A673 (cell line): ENCODE data around the gene RPL36A. TPM values are rescaled to one million over a fixed set of nuclear protein-coding genes. Genes with fewer than 3 reads are reported as not detected.

Experiments
- BruUV-seq: library from RNA; stranded (reverse); fragments of 400-500 nt; replicated peaks from 2 replicates; lab custom pipeline; 2021; lab: Mats Ljungman, UMichigan
- CTCF ChIA-PET: fragments of 300-600 bp; sonication (Branson Sonifier 250); formaldehyde crosslinking; loops from one replicate; lab custom pipeline; 2022; ENCODE audit warnings: antibody characterized with exemption; lab: Charles Lee
- POLR2A ChIA-PET: fragments of 300-600 bp; sonication (Branson Sonifier 250); formaldehyde crosslinking; loops from one replicate; lab custom pipeline; 2022; ENCODE audit warnings: antibody characterized with exemption; ENCODE audit not compliant: low non-redundant PET; lab: Charles Lee
- DNase-seq: peaks from one replicate; pipeline ENCODE4 v3.0.0-alpha.2; 2015; ENCODE audit warnings: low spot score
- H3K27ac ChIP-seq: fragments of 200-600 bp; sonication (generic); 2 replicates; pipeline ENCODE4 v1.5.1; 2016; ENCODE audit warnings: mixed run types, low read depth, mild to moderate bottlenecking, mixed read lengths, antibody characterized with exemption, low read length; ENCODE audit not compliant: poor library complexity, severe bottlenecking
- H3K27me3 ChIP-seq: fragments of 200-600 bp; sonication (generic); replicated peaks from 2 replicates; pipeline ENCODE4 v1.6.1; 2017; ENCODE audit warnings: mixed run types, low read depth, mild to moderate bottlenecking, mixed read lengths, antibody characterized with exemption, low read length; ENCODE audit not compliant: insufficient read depth, poor library complexity
- H3K36me3 ChIP-seq: fragments of 200-600 bp; sonication (generic); 2 replicates; pipeline ENCODE4 v1.6.1; 2016; ENCODE audit warnings: mixed run types, mild to moderate bottlenecking, mixed read lengths, antibody characterized with exemption, low read length; ENCODE audit not compliant: insufficient read depth, poor library complexity, severe bottlenecking
- H3K4me1 ChIP-seq: fragments of 200-600 bp; sonication (generic); 2 replicates; pipeline ENCODE4 v1.6.1; 2017; ENCODE audit warnings: mixed run types, mild to moderate bottlenecking, mixed read lengths, antibody characterized with exemption, low read length; ENCODE audit not compliant: insufficient read depth, poor library complexity, severe bottlenecking
- H3K4me3 ChIP-seq: fragments of 200-600 bp; sonication (generic); 2 replicates; pipeline ENCODE4 v1.5.1; 2016; ENCODE audit warnings: low read depth, mixed run types, mild to moderate bottlenecking, mixed read lengths, low read length; ENCODE audit not compliant: poor library complexity, severe bottlenecking
- H3K9me3 ChIP-seq: fragments of 200-600 bp; sonication (generic); 2 replicates; pipeline ENCODE4 v1.6.1; 2016; ENCODE audit warnings: mixed run types, low read depth, mild to moderate bottlenecking, mixed read lengths, antibody characterized with exemption, low read length; ENCODE audit not compliant: poor library complexity, severe bottlenecking
- CTCF ChIP-seq: fragments of 300-800, 200-600 bp; sonication (generic); conservative IDR thresholded peaks from 2 replicates; pipeline ENCODE4 v1.5.1; 2017; ENCODE audit warnings: low read depth, mild to moderate bottlenecking, antibody characterized with exemption, low read length, moderate library complexity, mixed read lengths
- EZH2 ChIP-seq: fragments of 200-600 bp; sonication (generic); IDR thresholded peaks from 2 replicates; pipeline ENCODE4 v1.6.1; 2017; ENCODE audit warnings: borderline replicate concordance, low read depth, mild to moderate bottlenecking, mixed read lengths, antibody characterized with exemption, low read length; ENCODE audit not compliant: poor library complexity, severe bottlenecking
- intact Hi-C: fragments of 100-400 bp; cut with micrococcal nuclease; formaldehyde crosslinking; loops from one replicate; pipeline ENCODE4 v1.10.0; 2022; ENCODE audit not compliant: unreplicated experiment
- total RNA-seq: library from RNA; stranded (reverse); gene quantifications from 2 replicates; pipeline ENCODE4 v1.2.3, GENCODE V29; 2021

Gene RPL36A
- total RNA-seq, 1 experiment from 2014 or later = 316 TPM

GRCh38 chrX:101419489-101419888 lies 28.7 kb downstream of the RPL36A start:
- ChIA-PET POLR2A (no interaction called here), CTCF (no interaction called here)
- H3K4me3 ChIP-seq = no peak overlapping the region
- intact Hi-C loops = loop anchor here (5.0 to 10.0 kb wide), 2 partner anchors 135 to 178 kb away; partner anchors contain the start of gene ARMCX1
- H3K9me3 ChIP-seq = no peaks in the 10 kb centered on the region
- H3K4me1 ChIP-seq = no peaks in the 10 kb centered on the region
- H3K27ac ChIP-seq = no peak overlapping the region
- BruUV-seq = no TSS peak
- DNase-seq = no peak
- H3K36me3 ChIP-seq = no peaks in the 10 kb centered on the region
- H3K27me3 ChIP-seq = no peaks in the 10 kb centered on the region
- TF ChIP-seq CTCF = no peak
- TF ChIP-seq EZH2 = no peak

- H3K36me3 ChIP-seq = peaks cover 4% of the 10 kb centered on the region
- no peaks in the 10 kb centered on the region for H3K9me3 ChIP-seq
- no peak overlapping the region for H3K4me3 ChIP-seq
- BruUV-seq = no TSS peak
- ChIA-PET CTCF (no interaction called here), POLR2A (no interaction called here)
- no peaks in the 10 kb centered on the region for H3K4me1 ChIP-seq
- no peak for TF ChIP-seq CTCF
- TF ChIP-seq EZH2 = no peak
- H3K27ac ChIP-seq = no peak overlapping the region
- no peak for DNase-seq
- no peaks in the 10 kb centered on the region for H3K27me3 ChIP-seq
- intact Hi-C loops = no loop called here
Measured at GRCh38 chrX:101427954-101428353, 37.1 kb downstream of the RPL36A start.

- H3K27ac ChIP-seq = no peak overlapping the region
- H3K4me3 ChIP-seq = no peak overlapping the region
- TF ChIP-seq CTCF (no peak), EZH2 (no peak)
- intact Hi-C loops = no loop called here
- no peaks in the 10 kb centered on the region for H3K27me3 ChIP-seq
- CTCF ChIA-PET = no interaction called here
- H3K4me1 ChIP-seq = no peaks in the 10 kb centered on the region
- H3K36me3 ChIP-seq = peaks cover 4% of the 10 kb centered on the region
- no peak for DNase-seq
- POLR2A ChIA-PET = no interaction called here
- H3K9me3 ChIP-seq = peaks cover 3% of the 10 kb centered on the region
- BruUV-seq = no TSS peak
Measured at GRCh38 chrX:101429934-101430333, 39.1 kb downstream of the RPL36A start.
